ENCODE measurements around the gene XIST. TPM values are rescaled to one million over a fixed set of nuclear protein-coding genes. Genes with fewer than 3 reads are reported as not detected.

The XIST gene
- total RNA-seq, 2 experiments from 2014 or later = not detected

GRCh38 chrX:73851014-73852009 lies 1.2 kb downstream of the XIST start:
- CTCF ChIA-PET = no interaction called here
- Mint-ChIP-seq H3K9me3 (no peaks in the 10 kb centered on the region), H3K36me3 (no peaks in the 10 kb centered on the region), H3K4me1 (ENCODE audit: low read depth) (no peaks in the 10 kb centered on the region), H3K27me3 (no peaks in the 10 kb centered on the region), H3K4me3 (no peak overlapping the region), H3K27ac (no peak overlapping the region)
- intact Hi-C loops (cut with micrococcal nuclease) = loop anchor here (10.0 kb wide), 1 partner anchor 703 kb away; no protein-coding TSS in a partner anchor
- no peak for DNase-seq
- POLR2A ChIA-PET = no interaction called here

- intact Hi-C loops (cut with micrococcal nuclease) = loop anchor here (10.0 kb wide), 1 partner anchor 704 kb away; no protein-coding TSS in a partner anchor
- no peak for DNase-seq
- H3K27ac Mint-ChIP-seq = no peak overlapping the region
- POLR2A ChIA-PET = no interaction called here
- CTCF ChIA-PET = no interaction called here
- no peaks in the 10 kb centered on the region for H3K27me3 Mint-ChIP-seq
- H3K4me3 Mint-ChIP-seq = no peak overlapping the region
- no peaks in the 10 kb centered on the region for H3K4me1 Mint-ChIP-seq (ENCODE audit: low read depth)
- H3K9me3 Mint-ChIP-seq = no peaks in the 10 kb centered on the region
- no peaks in the 10 kb centered on the region for H3K36me3 Mint-ChIP-seq
Observed at GRCh38 chrX:73850124-73851013, 2.1 kb downstream of the XIST start.

GRCh38 chrX:73849073-73849472 lies 3.4 kb downstream of the XIST start:
- H3K4me1 Mint-ChIP-seq (ENCODE audit: low read depth) = no peaks in the 10 kb centered on the region
- H3K27me3 Mint-ChIP-seq = no peaks in the 10 kb centered on the region
- H3K4me3 Mint-ChIP-seq = no peak overlapping the region
- no peaks in the 10 kb centered on the region for H3K9me3 Mint-ChIP-seq
- DNase-seq = no peak
- POLR2A ChIA-PET = no interaction called here
- H3K36me3 Mint-ChIP-seq = no peaks in the 10 kb centered on the region
- CTCF ChIA-PET = no interaction called here
- intact Hi-C loops (cut with micrococcal nuclease) = no loop called here
- H3K27ac Mint-ChIP-seq = no peak overlapping the region

GRCh38 chrX:73847991-73848390 lies 4.5 kb downstream of the XIST start:
- no peak overlapping the region for H3K27ac Mint-ChIP-seq
- H3K4me1 Mint-ChIP-seq (ENCODE audit: low read depth) = no peaks in the 10 kb centered on the region
- ChIA-PET CTCF (no interaction called here), POLR2A (no interaction called here)
- no peaks in the 10 kb centered on the region for H3K27me3 Mint-ChIP-seq
- H3K4me3 Mint-ChIP-seq = no peak overlapping the region
- DNase-seq = no peak
- intact Hi-C loops (cut with micrococcal nuclease) = no loop called here
- H3K9me3 Mint-ChIP-seq = no peaks in the 10 kb centered on the region
- no peaks in the 10 kb centered on the region for H3K36me3 Mint-ChIP-seq

- ChIA-PET POLR2A (no interaction called here), CTCF (no interaction called here)
- intact Hi-C loops (cut with micrococcal nuclease) = no loop called here
- Mint-ChIP-seq H3K27ac (no peak overlapping the region), H3K27me3 (no peaks in the 10 kb centered on the region), H3K36me3 (no peaks in the 10 kb centered on the region), H3K9me3 (no peaks in the 10 kb centered on the region), H3K4me1 (ENCODE audit: low read depth) (no peaks in the 10 kb centered on the region), H3K4me3 (no peak overlapping the region)
- no peak for DNase-seq
Observed at GRCh38 chrX:73847100-73847499, 5.4 kb downstream of the XIST start.

- no peak for DNase-seq
- H3K4me1 Mint-ChIP-seq (ENCODE audit: low read depth) = no peaks in the 10 kb centered on the region
- no peaks in the 10 kb centered on the region for H3K9me3 Mint-ChIP-seq
- no peak overlapping the region for H3K4me3 Mint-ChIP-seq
- H3K36me3 Mint-ChIP-seq = no peaks in the 10 kb centered on the region
- ChIA-PET POLR2A (no interaction called here), CTCF (no interaction called here)
- no peaks in the 10 kb centered on the region for H3K27me3 Mint-ChIP-seq
- H3K27ac Mint-ChIP-seq = no peak overlapping the region
- intact Hi-C loops (cut with micrococcal nuclease) = no loop called here
Observed at GRCh38 chrX:73842541-73843234, 9.8 kb downstream of the XIST start.

GRCh38 chrX:73841337-73841736 lies 11.2 kb downstream of the XIST start:
- peaks cover 2% of the 10 kb centered on the region for H3K27me3 Mint-ChIP-seq
- no peak for DNase-seq
- H3K27ac Mint-ChIP-seq = no peak overlapping the region
- no peaks in the 10 kb centered on the region for H3K4me1 Mint-ChIP-seq (ENCODE audit: low read depth)
- POLR2A ChIA-PET = no interaction called here
- CTCF ChIA-PET = no interaction called here
- H3K4me3 Mint-ChIP-seq = no peak overlapping the region
- H3K36me3 Mint-ChIP-seq = no peaks in the 10 kb centered on the region
- intact Hi-C loops (cut with micrococcal nuclease) = no loop called here
- no peaks in the 10 kb centered on the region for H3K9me3 Mint-ChIP-seq

- DNase-seq = no peak
- H3K9me3 Mint-ChIP-seq = no peaks in the 10 kb centered on the region
- no peaks in the 10 kb centered on the region for H3K36me3 Mint-ChIP-seq
- intact Hi-C loops (cut with micrococcal nuclease) = no loop called here
- ChIA-PET CTCF (no interaction called here), POLR2A (no interaction called here)
- no peak overlapping the region for H3K4me3 Mint-ChIP-seq
- H3K27ac Mint-ChIP-seq = no peak overlapping the region
- H3K4me1 Mint-ChIP-seq (ENCODE audit: low read depth) = no peaks in the 10 kb centered on the region
- H3K27me3 Mint-ChIP-seq = peaks cover 2% of the 10 kb centered on the region
Observed at GRCh38 chrX:73840120-73840924, 12.2 kb downstream of the XIST start.

GRCh38 chrX:73839152-73839551 lies 13.4 kb downstream of the XIST start:
- Mint-ChIP-seq H3K4me3 (no peak overlapping the region), H3K4me1 (ENCODE audit: low read depth) (no peaks in the 10 kb centered on the region), H3K27ac (no peak overlapping the region), H3K27me3 (peaks cover 2% of the 10 kb centered on the region), H3K9me3 (no peaks in the 10 kb centered on the region), H3K36me3 (no peaks in the 10 kb centered on the region)
- POLR2A ChIA-PET = no interaction called here
- no peak for DNase-seq
- intact Hi-C loops (cut with micrococcal nuclease) = no loop called here
- CTCF ChIA-PET = no interaction called here

- DNase-seq = no peak
- no peak overlapping the region for H3K4me3 Mint-ChIP-seq
- no peaks in the 10 kb centered on the region for H3K4me1 Mint-ChIP-seq (ENCODE audit: low read depth)
- no peaks in the 10 kb centered on the region for H3K36me3 Mint-ChIP-seq
- intact Hi-C loops (cut with micrococcal nuclease) = no loop called here
- H3K27me3 Mint-ChIP-seq = peaks cover 2% of the 10 kb centered on the region
- H3K27ac Mint-ChIP-seq = no peak overlapping the region
- POLR2A ChIA-PET = no interaction called here
- CTCF ChIA-PET = no interaction called here
- no peaks in the 10 kb centered on the region for H3K9me3 Mint-ChIP-seq
Observed at GRCh38 chrX:73838123-73838522, 14.4 kb downstream of the XIST start.

GRCh38 chrX:73836956-73837477 lies 15.5 kb downstream of the XIST start:
- H3K4me3 Mint-ChIP-seq = no peak overlapping the region
- no peak for DNase-seq
- H3K4me1 Mint-ChIP-seq (ENCODE audit: low read depth) = no peaks in the 10 kb centered on the region
- ChIA-PET POLR2A (no interaction called here), CTCF (no interaction called here)
- intact Hi-C loops (cut with micrococcal nuclease) = no loop called here
- H3K27me3 Mint-ChIP-seq = peaks cover 2% of the 10 kb centered on the region
- no peaks in the 10 kb centered on the region for H3K36me3 Mint-ChIP-seq
- H3K9me3 Mint-ChIP-seq = no peaks in the 10 kb centered on the region
- no peak overlapping the region for H3K27ac Mint-ChIP-seq
